ENCODE measurements around the gene LHX2. TPM values are rescaled to one million over a fixed set of nuclear protein-coding genes. Genes with fewer than 3 reads are reported as not detected.

Gene LHX2
- polyA plus RNA-seq, 4 donors, result 0.14 to 0.29 (median 0.25) TPM; not detected in 1

- DNase-seq (ENCODE audit: low read depth in 4 of 4, low spot score in 2 of 4), result no peak
Measured at GRCh38 chr9:124012368-124013301, 1.1 kb downstream of the LHX2 start.

- no peak for DNase-seq (ENCODE audit: low read depth in 4 of 4, low spot score in 2 of 4)
Measured at GRCh38 chr9:124013309-124014210, 2.0 kb downstream of the LHX2 start.

- DNase-seq (ENCODE audit: low read depth in 4 of 4, low spot score in 2 of 4), result no peak
Measured at GRCh38 chr9:124014211-124014955, 2.8 kb downstream of the LHX2 start.

- DNase-seq (ENCODE audit: low read depth in 4 of 4, low spot score in 2 of 4), result no peak
Measured at GRCh38 chr9:124014956-124015660, 3.5 kb downstream of the LHX2 start.

GRCh38 chr9:124015661-124016131 lies 4.1 kb downstream of the LHX2 start:
- no peak for DNase-seq (ENCODE audit: low read depth in 4 of 4, low spot score in 2 of 4)

- DNase-seq (ENCODE audit: low read depth in 4 of 4, low spot score in 2 of 4), result no peak
Measured at GRCh38 chr9:124016175-124017050, 4.8 kb downstream of the LHX2 start.

GRCh38 chr9:124017051-124017928 lies 5.7 kb downstream of the LHX2 start:
- no peak for DNase-seq (ENCODE audit: low read depth in 4 of 4, low spot score in 2 of 4)

- no peak for DNase-seq (ENCODE audit: low read depth in 4 of 4, low spot score in 2 of 4)
Measured at GRCh38 chr9:124017929-124018729, 6.6 kb downstream of the LHX2 start.

GRCh38 chr9:124018730-124019697 lies 7.4 kb downstream of the LHX2 start:
- DNase-seq (ENCODE audit: low read depth in 4 of 4, low spot score in 2 of 4), result no peak

- no peak for DNase-seq (ENCODE audit: low read depth in 4 of 4, low spot score in 2 of 4)
Measured at GRCh38 chr9:124019771-124020519, 8.4 kb downstream of the LHX2 start.

GRCh38 chr9:124020520-124021384 lies 9.2 kb downstream of the LHX2 start:
- DNase-seq (ENCODE audit: low read depth in 4 of 4, low spot score in 2 of 4), result no peak

GRCh38 chr9:124021385-124021769 lies 9.8 kb downstream of the LHX2 start:
- DNase-seq (ENCODE audit: low read depth in 4 of 4, low spot score in 2 of 4), result no peak

GRCh38 chr9:124022201-124023121 lies 10.9 kb downstream of the LHX2 start:
- no peak for DNase-seq (ENCODE audit: low read depth in 4 of 4, low spot score in 2 of 4)

Measured in left renal cortex interstitium (tissue), 4 donors.